COLO668 (cell line): ENCODE data around the gene CCR5AS.
"Not testable (repeated sequence)": the region's sequence is repeated elsewhere in the genome, so short reads cannot be mapped to it uniquely, and the experiment has no call there.

Experiments used
- DNase-seq: peaks from one replicate; lab custom pipeline; 2025; ENCODE audit not compliant: unreplicated experiment; lab: John Stamatoyannopoulos, UW

Gene CCR5AS

GRCh38 chr3:46429671-46430070 is 22.8 kb upstream of the CCR5AS start:
- DNase-seq: no peak

- DNase-seq: no peak
Measured at GRCh38 chr3:46429250-46429649, 22.4 kb upstream of the CCR5AS start.

GRCh38 chr3:46427916-46428833 is 21.3 kb upstream of the CCR5AS start:
- DNase-seq: no peak

GRCh38 chr3:46427404-46427803 is 20.5 kb upstream of the CCR5AS start:
- DNase-seq: not testable (repeated sequence)

GRCh38 chr3:46426476-46426875 is 19.6 kb upstream of the CCR5AS start:
- DNase-seq: not testable (repeated sequence)

- peak; percentile 2 for DNase-seq
Measured at GRCh38 chr3:46423588-46423987, 16.7 kb upstream of the CCR5AS start.

- DNase-seq: peak; percentile 64
Measured at GRCh38 chr3:46422617-46423016, 15.8 kb upstream of the CCR5AS start.

GRCh38 chr3:46420931-46421330 is 14.1 kb upstream of the CCR5AS start:
- DNase-seq: no peak

- DNase-seq: no peak
Measured at GRCh38 chr3:46419816-46420215, 12.9 kb upstream of the CCR5AS start.

- DNase-seq: no peak
Measured at GRCh38 chr3:46417841-46418611, 11.2 kb upstream of the CCR5AS start.

- peak; percentile 44 for DNase-seq
Measured at GRCh38 chr3:46416811-46417510, 10.1 kb upstream of the CCR5AS start.

- peak; percentile 66 for DNase-seq
Measured at GRCh38 chr3:46416125-46416810, 9.4 kb upstream of the CCR5AS start.

- DNase-seq: no peak
Measured at GRCh38 chr3:46414739-46415138, 7.9 kb upstream of the CCR5AS start.

GRCh38 chr3:46413951-46414350 is 7.1 kb upstream of the CCR5AS start:
- DNase-seq: no peak

- no peak for DNase-seq
Measured at GRCh38 chr3:46412786-46413298, 6.0 kb upstream of the CCR5AS start.

- DNase-seq: no peak
Measured at GRCh38 chr3:46411271-46411670, 4.4 kb upstream of the CCR5AS start.

- DNase-seq: no peak
Measured at GRCh38 chr3:46410669-46411068, 3.8 kb upstream of the CCR5AS start.

GRCh38 chr3:46409739-46410489 is 3.0 kb upstream of the CCR5AS start:
- DNase-seq: no peak

GRCh38 chr3:46408853-46409252 is 2.0 kb upstream of the CCR5AS start:
- no peak for DNase-seq

GRCh38 chr3:46407970-46408369 is 1.1 kb upstream of the CCR5AS start:
- DNase-seq: no peak
